ENCODE results near the gene UBTD2. TPM values are rescaled to one million over a fixed set of nuclear protein-coding genes. Genes with fewer than 3 reads are reported as not detected.

UBTD2 gene
- total and polyA plus RNA-seq, 12 donors, result 7.5 to 11.3 (median 8.9) TPM

- Histone ChIP-seq H3K36me3 (no peaks in the 10 kb centered on the region), H3K9me3 (no peaks in the 10 kb centered on the region), H3K27ac (no peak overlapping the region), H3K27me3 (no peaks in the 10 kb centered on the region), H3K4me3 (no peak overlapping the region), H3K4me1 (peaks cover 0 to 12% (median 0%) of the 10 kb centered on the region in 9 donors)
- WGBS, 2 donors, result 93 to 95% methylated on average over 11 of the region's 11 CpGs
- intact Hi-C loops (cut with DNase I), result no loop called here
- no peak for TF ChIP-seq CTCF (IDR thresholded peaks at IDR 0.05)
- DNase-seq (no peak), ATAC-seq (no peak)
Observed at GRCh38 chr5:172315587-172316493, 32.3 kb upstream of the UBTD2 start.

GRCh38 chr5:172313915-172314314, 30.4 kb upstream of the UBTD2 start:
- ATAC-seq, result no peak
- Histone ChIP-seq H3K4me1 (no peaks in the 10 kb centered on the region), H3K27ac (no peak overlapping the region), H3K4me3 (no peak overlapping the region), H3K9me3 (no peaks in the 10 kb centered on the region), H3K36me3 (no peaks in the 10 kb centered on the region), H3K27me3 (no peaks in the 10 kb centered on the region)
- no peak for TF ChIP-seq CTCF (IDR thresholded peaks at IDR 0.05)
- WGBS, 2 donors, result 83 to 86% methylated on average over 4 of the region's 4 CpGs
- intact Hi-C loops (cut with DNase I), result no loop called here
- DNase-seq, result no peak

GRCh38 chr5:172312286-172312685, 28.7 kb upstream of the UBTD2 start:
- peak in 1 of 8 donors; percentile 22 for ATAC-seq
- DNase-seq, result no peak
- 50 to 65% methylated on average over 1 of the region's 1 CpG for WGBS, 2 donors
- Histone ChIP-seq H3K27me3 (no peaks in the 10 kb centered on the region), H3K9me3 (no peaks in the 10 kb centered on the region), H3K4me1 (no peaks in the 10 kb centered on the region), H3K4me3 (no peak overlapping the region), H3K27ac (no peak overlapping the region), H3K36me3 (no peaks in the 10 kb centered on the region)
- intact Hi-C loops (cut with DNase I), result no loop called here
- no peak for TF ChIP-seq CTCF (IDR thresholded peaks at IDR 0.05)

DNA sequence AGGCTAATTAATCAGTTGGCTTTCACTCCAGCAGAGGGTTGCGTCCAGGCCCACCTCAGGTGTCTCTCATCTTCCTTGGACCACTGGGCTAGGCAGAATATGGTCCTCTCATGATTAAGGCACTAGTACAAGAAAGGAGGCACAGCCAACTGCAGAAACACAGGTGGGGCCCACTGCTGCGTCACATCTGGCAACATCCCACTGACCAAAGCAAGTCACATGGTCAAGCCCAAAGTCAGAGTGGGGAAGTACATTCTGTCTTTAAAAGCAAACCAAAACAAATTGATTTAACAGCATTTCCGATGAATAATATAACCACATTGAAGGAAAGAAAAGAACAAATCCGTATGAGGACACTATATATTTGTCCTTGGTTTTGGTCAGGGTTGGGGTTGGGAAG, 28.0 kb upstream of the UBTD2 start:
- Histone ChIP-seq H3K9me3 (no peaks in the 10 kb centered on the region), H3K27me3 (no peaks in the 10 kb centered on the region), H3K4me1 (no peaks in the 10 kb centered on the region), H3K27ac (no peak overlapping the region), H3K36me3 (no peaks in the 10 kb centered on the region), H3K4me3 (no peak overlapping the region)
- WGBS, 2 donors, result 91 to 93% methylated on average over 4 of the region's 4 CpGs
- DNase-seq, result no peak
- ATAC-seq, result peak in 2 of 8 donors; percentile 50 to 62
- no peak for TF ChIP-seq CTCF (IDR thresholded peaks at IDR 0.05)
- intact Hi-C loops (cut with DNase I), result no loop called here
